NB4 (cell line): ENCODE results near the gene CTIF.

Experiments used
- MYC ChIP-seq: IDR thresholded peaks from 2 replicates; pipeline ENCODE4 v1.6.1; 2011; ENCODE audit warnings: low read depth, low read length
- POLR2A ChIP-seq: IDR thresholded peaks from 2 replicates; pipeline ENCODE4 v1.6.1; 2011; ENCODE audit warnings: mild to moderate bottlenecking; ENCODE audit not compliant: insufficient read length; ENCODE audit errors: extremely low read depth
- TF ChIP-seq, protein P1 (sequence below): IDR thresholded peaks from one replicate; pipeline ENCODE4 v1.5.1; 2012; ENCODE audit warnings: low read depth, low read length

- TF ChIP-seq MYC (no peak), POLR2A (no peak)
- TF ChIP-seq, protein P1, sequence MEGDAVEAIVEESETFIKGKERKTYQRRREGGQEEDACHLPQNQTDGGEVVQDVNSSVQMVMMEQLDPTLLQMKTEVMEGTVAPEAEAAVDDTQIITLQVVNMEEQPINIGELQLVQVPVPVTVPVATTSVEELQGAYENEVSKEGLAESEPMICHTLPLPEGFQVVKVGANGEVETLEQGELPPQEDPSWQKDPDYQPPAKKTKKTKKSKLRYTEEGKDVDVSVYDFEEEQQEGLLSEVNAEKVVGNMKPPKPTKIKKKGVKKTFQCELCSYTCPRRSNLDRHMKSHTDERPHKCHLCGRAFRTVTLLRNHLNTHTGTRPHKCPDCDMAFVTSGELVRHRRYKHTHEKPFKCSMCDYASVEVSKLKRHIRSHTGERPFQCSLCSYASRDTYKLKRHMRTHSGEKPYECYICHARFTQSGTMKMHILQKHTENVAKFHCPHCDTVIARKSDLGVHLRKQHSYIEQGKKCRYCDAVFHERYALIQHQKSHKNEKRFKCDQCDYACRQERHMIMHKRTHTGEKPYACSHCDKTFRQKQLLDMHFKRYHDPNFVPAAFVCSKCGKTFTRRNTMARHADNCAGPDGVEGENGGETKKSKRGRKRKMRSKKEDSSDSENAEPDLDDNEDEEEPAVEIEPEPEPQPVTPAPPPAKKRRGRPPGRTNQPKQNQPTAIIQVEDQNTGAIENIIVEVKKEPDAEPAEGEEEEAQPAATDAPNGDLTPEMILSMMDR: no peak
Measured at GRCh38 chr18:48739266-48740067, 200.6 kb downstream of the CTIF start.
